ENCODE data around the gene MTCL1. TPM values are rescaled to one million over a fixed set of nuclear protein-coding genes. Genes with fewer than 3 reads are reported as not detected.

Gene MTCL1
- total and polyA plus RNA-seq, 2 of the 8 experiments (the other 6 are each of a cell fraction or from before 2014, with no cell fraction given), result 16.6 to 60.8 TPM

GRCh38 chr18:8820396-8821082 is 115.2 kb downstream of the MTCL1 start:
- FAIRE-seq, result no peak
- POLR2A ChIA-PET (ENCODE audit: partially characterized antibody), result interaction anchor here (0.9 kb wide), 1 partner anchor 10 kb away, joined by 3 read pairs; no protein-coding TSS in a partner anchor
- 88 to 100% methylated on average over 1 to 9 of the region's 9 CpGs for WGBS, 2 experiments (ENCODE audit: extremely low coverage in 1 of 2, insufficient coverage in 1 of 2, insufficient read length in 1 of 2, insufficient replicate concordance in 2 of 2, low coverage in 1 of 2, low lambda C conversion rate in 2 of 2, missing lambda C conversion rate in 1 of 2)

More at GRCh38 chr18:8820396-8821082, 115.2 kb downstream of the MTCL1 start:
- no peak overlapping the region for H4K91ac ChIP-seq (replicated peaks; ENCODE audit: insufficient read length, low read length)
- peaks cover 16 to 52% (median 28%) of the 10 kb centered on the region in 4 experiments for H3K36me3 ChIP-seq (ENCODE audit: control insufficient read depth in 2 of 4, insufficient read depth in 4 of 4, low read length in 3 of 4)
- no peak overlapping the region for H4K8ac ChIP-seq (ENCODE audit: extremely low read depth, insufficient read depth, low read length)
- DNase-seq (ENCODE audit: low read depth in 1 of 2, low spot score in 2 of 2), result no peak
- no peak overlapping the region for H3K9ac ChIP-seq (replicated peaks in 1 of 4; ENCODE audit: extremely low read depth in 1 of 4, low read depth in 3 of 4, low read length in 3 of 4)
- H2AFZ ChIP-seq (ENCODE audit: low read length), result no peak overlapping the region
- H3K4me2 ChIP-seq (ENCODE audit: insufficient read depth in 1 of 2, low read depth in 2 of 2, low read length in 2 of 2), result no peak overlapping the region
- H3K23me2 ChIP-seq (ENCODE audit: low read depth, low read length), result no peaks in the 10 kb centered on the region
- H3K4ac ChIP-seq (replicated peaks; ENCODE audit: insufficient read length, low read depth, low read length), result no peak overlapping the region
- no peak overlapping the region for H3K56ac ChIP-seq (replicated peaks; ENCODE audit: insufficient read length, low read depth, low read length)
- CTCF ChIA-PET (ENCODE audit: partially characterized antibody), result interaction anchor here (1.0 kb wide), 1 partner anchor 10 kb away, joined by 4 read pairs; no protein-coding TSS in a partner anchor
- no peak overlapping the region for H2BK120ac ChIP-seq (replicated peaks; ENCODE audit: low read depth, low read length)
- no peak overlapping the region for H3K4me3 ChIP-seq (ENCODE audit: extremely low read depth in 1 of 4, insufficient read depth in 2 of 4, low read depth in 3 of 4, low read length in 4 of 4)
- no peaks in the 10 kb centered on the region for H3K9me3 ChIP-seq (ENCODE audit: insufficient read depth in 2 of 2, low read depth in 1 of 2, low read length in 1 of 2)
- H3K79me2 ChIP-seq (ENCODE audit: control insufficient read depth in 1 of 2, insufficient read depth in 2 of 2, low read length in 2 of 2), result no peaks in the 10 kb centered on the region
- no peak overlapping the region for H3K23ac ChIP-seq (ENCODE audit: insufficient read length)
- H3K27me3 ChIP-seq (replicated peaks in 1 of 4; ENCODE audit: control insufficient read depth in 3 of 4, extremely low read depth in 1 of 4, insufficient read depth in 3 of 4, low read length in 3 of 4), result no peaks in the 10 kb centered on the region
- no peak overlapping the region for H3K14ac ChIP-seq (ENCODE audit: insufficient read length)
- no peak overlapping the region for H2AK5ac ChIP-seq (ENCODE audit: low read depth, low read length)
- no peaks in the 10 kb centered on the region for H3K79me1 ChIP-seq (ENCODE audit: low read depth, low read length)
- TF ChIP-seq MAX (IDR thresholded peaks at IDR 0.05), result no peak
- no peak for TF ChIP-seq ASH2L (IDR thresholded peaks at IDR 0.05; ENCODE audit: low read length)
- TF ChIP-seq RBBP5 (IDR thresholded peaks at IDR 0.05; ENCODE audit: borderline replicate concordance, low read depth, low read length), result no peak
- no peak for TF ChIP-seq ZNF274 (IDR thresholded peaks at IDR 0.05; ENCODE audit: borderline replicate concordance, extremely low read depth, low read length)
- TF ChIP-seq PHF8 (conservative IDR thresholded peaks at IDR 0.05; ENCODE audit: low read depth, low read length), result no peak
- no peak for TF ChIP-seq TEAD4 (IDR thresholded peaks at IDR 0.05; ENCODE audit: low read depth, low read length)
- TF ChIP-seq SIN3A (conservative IDR thresholded peaks at IDR 0.05 in 1 of 2, IDR thresholded peaks at IDR 0.05 in 1 of 2; ENCODE audit: low read depth in 1 of 2, low read length in 2 of 2), result no peak
- no peak for TF ChIP-seq FOSL1 (IDR thresholded peaks at IDR 0.05; ENCODE audit: insufficient read depth, low read depth, low read length)
- TF ChIP-seq SUZ12 (IDR thresholded peaks at IDR 0.05; ENCODE audit: low read length), result no peak
- no peak for TF ChIP-seq MAFK (IDR thresholded peaks at IDR 0.05; ENCODE audit: low read depth, low read length)
- no peak overlapping the region for H2BK5ac ChIP-seq (ENCODE audit: low read depth, low read length)
- H4K5ac ChIP-seq (ENCODE audit: insufficient read length, low read depth, low read length), result no peak overlapping the region
- H3K27ac ChIP-seq (ENCODE audit: low read depth, low read length), result no peak overlapping the region
- H2BK20ac ChIP-seq (ENCODE audit: low read length), result no peak overlapping the region
- no peaks in the 10 kb centered on the region for H4K20me1 ChIP-seq (replicated peaks in 1 of 2; ENCODE audit: control insufficient read depth in 1 of 2, insufficient read depth in 2 of 2, low read length in 2 of 2)
- no peaks in the 10 kb centered on the region for H3K4me1 ChIP-seq (replicated peaks in 1 of 4; ENCODE audit: control insufficient read depth in 3 of 4, insufficient read depth in 4 of 4, low read length in 3 of 4)
- H3K18ac ChIP-seq (ENCODE audit: extremely low read depth, low read length), result no peak overlapping the region
- H2BK15ac ChIP-seq (ENCODE audit: low read length), result no peak overlapping the region
- no peak overlapping the region for H2BK12ac ChIP-seq (ENCODE audit: low read depth, low read length)
